GM12878 (cell line): ENCODE measurements around the gene N4BP2L1. TPM values are rescaled to one million over a fixed set of nuclear protein-coding genes. Genes with fewer than 3 reads are reported as not detected.

Experiments
- ATAC-seq: fragments of 200-7000 bp; cut with Tn5 transposase; 3 replicates; pipeline ENCODE4 v1.9.1; 2020; ENCODE audit warnings: mild to moderate bottlenecking, moderate library complexity
- BruUV-seq: library from RNA; stranded (reverse); fragments of 400-500 nt; replicated peaks from 2 replicates; lab custom pipeline; 2021; lab: Mats Ljungman, UMichigan
- CTCF ChIA-PET: fragments of 300-600 bp; sonication (Branson Sonifier 250); formaldehyde crosslinking; extraction: SDS; loops from one replicate; lab custom pipeline; 2021; ENCODE audit warnings: inconsistent platforms; lab: Yijun Ruan, JAX
- POLR2A ChIA-PET: fragments of 350-600 bp; formaldehyde crosslinking; extraction: SDS; loops from one replicate; lab custom pipeline; 2021; ENCODE audit warnings: inconsistent platforms; lab: Charles Lee
- RAD21 ChIA-PET: fragments of 300-600 bp; sonication (Branson Sonifier 250); formaldehyde crosslinking; loops from one replicate; lab custom pipeline; 2023; ENCODE audit warnings: antibody characterized with exemption; ENCODE audit not compliant: unreplicated experiment; lab: Charles Lee
- SMC1A ChIA-PET: fragments of 300-600 bp; sonication (Branson Sonifier 250); formaldehyde crosslinking; loops from one replicate; lab custom pipeline; 2023; ENCODE audit not compliant: unreplicated experiment, uncharacterized antibody; lab: Charles Lee
- DNase-seq: peaks from one replicate; pipeline ENCODE4 v3.0.0-alpha.2; 2011; ENCODE audit warnings: low read depth, low spot score
- FAIRE-seq: peaks from 3 replicates; lab custom pipeline; 2011; peaks lifted over from hg19 to GRCh38; lab: Jason Lieb, UNC
- H2AFZ ChIP-seq: 2 replicates; pipeline ENCODE4 v1.6.0; 2011; ENCODE audit warnings: low read depth, low read length, control low read depth; ENCODE audit not compliant: control insufficient read depth
- H3K27ac ChIP-seq: 2 replicates; pipeline ENCODE4 v1.5.1; 2011; ENCODE audit warnings: control low read depth; ENCODE audit not compliant: control insufficient read depth, insufficient read depth
- H3K27me3 ChIP-seq, 2 experiments: replicated peaks in 1 of 2; 2 replicates each; pipeline versions ENCODE4 v1.6.0 to v1.6.1; 2011; ENCODE audit warnings: low read length in 1 of 2; ENCODE audit not compliant: control insufficient read depth in 2 of 2, insufficient read depth in 2 of 2
- H3K36me3 ChIP-seq, 2 experiments: 2 replicates each; pipeline ENCODE4 v1.5.1; 2011; ENCODE audit warnings: low read length in 1 of 2; ENCODE audit not compliant: control insufficient read depth in 2 of 2, insufficient read depth in 2 of 2
- H3K4me1 ChIP-seq: 2 replicates; pipeline ENCODE4 v1.6.1; 2011; ENCODE audit warnings: mild to moderate bottlenecking, low read length, moderate library complexity, mixed read lengths; ENCODE audit not compliant: control insufficient read depth, insufficient read depth
- H3K4me2 ChIP-seq: 2 replicates; pipeline ENCODE4 v1.6.0; 2011; ENCODE audit warnings: control low read depth; ENCODE audit not compliant: control insufficient read depth, insufficient read depth
- H3K4me3 ChIP-seq: fragments of 200-600 bp; sonication (generic); 2 replicates; pipeline ENCODE4 v1.5.1; 2016
- H3K79me2 ChIP-seq: 2 replicates; pipeline ENCODE4 v1.6.0; 2011; ENCODE audit warnings: low read length; ENCODE audit not compliant: control insufficient read depth, insufficient read depth
- H3K9ac ChIP-seq: 2 replicates; pipeline ENCODE4 v1.8.0; 2011; ENCODE audit warnings: low read length, control low read depth, mixed read lengths; ENCODE audit not compliant: control insufficient read depth, insufficient read depth
- H3K9me3 ChIP-seq: replicated peaks from 3 replicates; pipeline ENCODE4 v1.5.1; 2011; ENCODE audit warnings: mild to moderate bottlenecking, low read length; ENCODE audit not compliant: control insufficient read depth, insufficient read depth
- H4K20me1 ChIP-seq: 2 replicates; pipeline ENCODE4 v1.6.0; 2011; ENCODE audit not compliant: control insufficient read depth, insufficient read depth
- PAX5 ChIP-seq: IDR thresholded peaks from 2 replicates; pipeline ENCODE4 v1.6.1; 2011; ENCODE audit warnings: low read depth, low read length, borderline replicate concordance
- PML ChIP-seq: IDR thresholded peaks from 2 replicates; pipeline ENCODE4 v1.6.1; 2012; ENCODE audit warnings: low read length, inconsistent platforms
- POLR2AphosphoS2 ChIP-seq: IDR thresholded peaks from 2 replicates; pipeline ENCODE4 v1.6.1; 2011; ENCODE audit warnings: low read depth, mild to moderate bottlenecking, low read length, improper control_type of control experiment, moderate library complexity
- SPI1 ChIP-seq: IDR thresholded peaks from 2 replicates; pipeline ENCODE4 v1.6.1; 2011; ENCODE audit warnings: low read depth, mild to moderate bottlenecking, low read length, moderate library complexity, borderline replicate concordance; ENCODE audit not compliant: insufficient read depth
- SREBF2 ChIP-seq: IDR thresholded peaks from 2 replicates; pipeline ENCODE4 v1.6.1; 2012; ENCODE audit warnings: mild to moderate bottlenecking, low read length
- STAT3 ChIP-seq: IDR thresholded peaks from 2 replicates; pipeline ENCODE4 v1.6.1; 2011; ENCODE audit warnings: low read depth, low read length, improper control_type of control experiment
- WGBS: methylation state at CpG from one replicate; pipeline ENCODE4 v1.1.6; 2016; ENCODE audit warnings: low lambda C conversion rate; ENCODE audit not compliant: insufficient replicate concordance, insufficient coverage; ENCODE audit errors: missing lambda C conversion rate; 5-methylcytosine and 5-hydroxymethylcytosine counted together
- in situ Hi-C: fragments of 300-500 bp; cut with MboI; formaldehyde crosslinking; loops from 9 replicates; pipeline ENCODE4 v1.14.3; 2018; ENCODE audit warnings: mixed read lengths
- intact Hi-C: fragments of 100-400 bp; cut with micrococcal nuclease; formaldehyde crosslinking; loops from one replicate; pipeline ENCODE4 v1.14.2; 2022; ENCODE audit not compliant: unreplicated experiment
- polyA plus RNA-seq, 11 experiments: library from polyadenylated mRNA; depleted of rRNA in 4 of 11; unstranded in 6 of 11; stranded (reverse) in 5 of 11; fragments of >200 nt; fragmentation: Nextera tagmentation in 4 of 11; fragmentation: Illumina TruSeq in 1 of 11; extraction: Ambion mirVana in 4 of 11; extraction: Trizol in 1 of 11; gene quantifications; 1 replicate in 1 of 11; 2 replicates in 10 of 11; pipeline versions ENCODE4 v1.2.1 to v1.2.3, GENCODE V29; 2011 to 2016; ENCODE audit warnings: inconsistent platforms in 2 of 11, missing spikeins in 2 of 11, low read depth in 1 of 11
- total RNA-seq, 4 experiments: library from RNA; depleted of rRNA in 3 of 4; stranded (reverse); fragments of >200 nt in 3 of 4; fragmentation: Illumina TruSeq in 1 of 4; extraction: Trizol in 1 of 4; gene quantifications; 2 replicates each; pipeline versions ENCODE4 v1.2.1 to v1.2.3, GENCODE V29; 2013 to 2021
- TF ChIP-seq, protein P1 (sequence below): fragments of 450-650 bp; IDR thresholded peaks from 2 replicates; pipeline ENCODE4 v1.6.1; 2017; ENCODE audit warnings: mild to moderate bottlenecking, moderate library complexity
- TF ChIP-seq, protein P2 (sequence below): IDR thresholded peaks from 2 replicates; pipeline ENCODE4 v1.6.1; 2012; ENCODE audit warnings: low read depth, low read length, improper control_type of control experiment
- TF ChIP-seq, protein P3 (sequence below): fragments of 450-650 bp; IDR thresholded peaks from 2 replicates; pipeline ENCODE4 v1.6.1; 2016; ENCODE audit warnings: mild to moderate bottlenecking

The N4BP2L1 gene
- total and polyA plus RNA-seq, 10 of the 15 experiments (the other 5 are each of a cell fraction or from before 2014, with no cell fraction given) = 3.3 to 42.5 (median 16.2) TPM

DNA sequence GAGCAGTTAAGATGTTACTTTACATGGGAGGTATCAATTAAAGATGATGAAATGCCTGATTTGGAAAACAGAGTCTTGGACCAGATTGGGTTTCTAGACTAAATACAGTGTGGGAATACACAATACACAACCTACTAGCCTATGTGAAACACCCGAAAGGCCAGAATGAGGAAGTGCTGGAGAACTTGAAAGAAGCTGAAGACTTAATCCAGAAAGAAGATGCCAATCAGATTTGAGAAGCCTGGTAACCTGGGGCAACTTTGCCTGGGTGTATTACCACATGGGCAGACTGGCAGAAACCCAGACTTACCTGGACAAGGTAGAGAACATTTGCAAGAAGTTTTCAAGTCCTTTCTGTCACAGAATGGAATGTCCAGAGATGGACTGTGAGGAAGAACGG is 43.2 kb downstream of the N4BP2L1 start:
- Histone ChIP-seq H3K9me3 (no peaks in the 10 kb centered on the region), H3K4me1 (no peaks in the 10 kb centered on the region), H4K20me1 (no peaks in the 10 kb centered on the region), H3K36me3 (peaks cover 3 to 15% of the 10 kb centered on the region in 2 experiments), H3K4me3 (no peak overlapping the region), H3K27me3 (no peaks in the 10 kb centered on the region), H3K4me2 (no peak overlapping the region), H2AFZ (no peak overlapping the region), H3K9ac (no peak overlapping the region)
- 50% methylated on average over 2 of the region's 2 CpGs for WGBS
- intact Hi-C loops (no loop called here), in situ Hi-C loops (no loop called here)
- ChIA-PET CTCF (interaction anchor here (0.9 kb wide), 1 partner anchor 43 kb away, joined by 3 read pairs; the partner anchor contains the start of gene N4BP2L1), POLR2A (no interaction called here), RAD21 (interaction anchor here (1.2 kb wide), 1 partner anchor 58 kb away, joined by 5 read pairs; no protein-coding TSS in a partner anchor), SMC1A (interaction anchor here (1.1 to 1.7 kb wide), 5 partner anchors 12 to 197 kb away, joined by 3 to 7 read pairs (median 5); partner anchors contain the start of gene N4BP2L1)
- DNase-seq (no peak), ATAC-seq (peak; percentile 38; the same call in 2 of the 3 replicates)
- no peak for TF ChIP-seq POLR2AphosphoS2
- no peak for TF ChIP-seq STAT3
- no peak for TF ChIP-seq PAX5
- TF ChIP-seq, protein P1, sequence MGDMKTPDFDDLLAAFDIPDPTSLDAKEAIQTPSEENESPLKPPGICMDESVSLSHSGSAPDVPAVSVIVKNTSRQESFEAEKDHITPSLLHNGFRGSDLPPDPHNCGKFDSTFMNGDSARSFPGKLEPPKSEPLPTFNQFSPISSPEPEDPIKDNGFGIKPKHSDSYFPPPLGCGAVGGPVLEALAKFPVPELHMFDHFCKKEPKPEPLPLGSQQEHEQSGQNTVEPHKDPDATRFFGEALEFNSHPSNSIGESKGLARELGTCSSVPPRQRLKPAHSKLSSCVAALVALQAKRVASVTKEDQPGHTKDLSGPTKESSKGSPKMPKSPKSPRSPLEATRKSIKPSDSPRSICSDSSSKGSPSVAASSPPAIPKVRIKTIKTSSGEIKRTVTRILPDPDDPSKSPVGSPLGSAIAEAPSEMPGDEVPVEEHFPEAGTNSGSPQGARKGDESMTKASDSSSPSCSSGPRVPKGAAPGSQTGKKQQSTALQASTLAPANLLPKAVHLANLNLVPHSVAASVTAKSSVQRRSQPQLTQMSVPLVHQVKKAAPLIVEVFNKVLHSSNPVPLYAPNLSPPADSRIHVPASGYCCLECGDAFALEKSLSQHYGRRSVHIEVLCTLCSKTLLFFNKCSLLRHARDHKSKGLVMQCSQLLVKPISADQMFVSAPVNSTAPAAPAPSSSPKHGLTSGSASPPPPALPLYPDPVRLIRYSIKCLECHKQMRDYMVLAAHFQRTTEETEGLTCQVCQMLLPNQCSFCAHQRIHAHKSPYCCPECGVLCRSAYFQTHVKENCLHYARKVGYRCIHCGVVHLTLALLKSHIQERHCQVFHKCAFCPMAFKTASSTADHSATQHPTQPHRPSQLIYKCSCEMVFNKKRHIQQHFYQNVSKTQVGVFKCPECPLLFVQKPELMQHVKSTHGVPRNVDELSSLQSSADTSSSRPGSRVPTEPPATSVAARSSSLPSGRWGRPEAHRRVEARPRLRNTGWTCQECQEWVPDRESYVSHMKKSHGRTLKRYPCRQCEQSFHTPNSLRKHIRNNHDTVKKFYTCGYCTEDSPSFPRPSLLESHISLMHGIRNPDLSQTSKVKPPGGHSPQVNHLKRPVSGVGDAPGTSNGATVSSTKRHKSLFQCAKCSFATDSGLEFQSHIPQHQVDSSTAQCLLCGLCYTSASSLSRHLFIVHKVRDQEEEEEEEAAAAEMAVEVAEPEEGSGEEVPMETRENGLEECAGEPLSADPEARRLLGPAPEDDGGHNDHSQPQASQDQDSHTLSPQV = no peak
- TF ChIP-seq, protein P2, sequence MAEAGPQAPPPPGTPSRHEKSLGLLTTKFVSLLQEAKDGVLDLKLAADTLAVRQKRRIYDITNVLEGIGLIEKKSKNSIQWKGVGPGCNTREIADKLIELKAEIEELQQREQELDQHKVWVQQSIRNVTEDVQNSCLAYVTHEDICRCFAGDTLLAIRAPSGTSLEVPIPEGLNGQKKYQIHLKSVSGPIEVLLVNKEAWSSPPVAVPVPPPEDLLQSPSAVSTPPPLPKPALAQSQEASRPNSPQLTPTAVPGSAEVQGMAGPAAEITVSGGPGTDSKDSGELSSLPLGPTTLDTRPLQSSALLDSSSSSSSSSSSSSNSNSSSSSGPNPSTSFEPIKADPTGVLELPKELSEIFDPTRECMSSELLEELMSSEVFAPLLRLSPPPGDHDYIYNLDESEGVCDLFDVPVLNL = no peak
- TF ChIP-seq, protein P3, sequence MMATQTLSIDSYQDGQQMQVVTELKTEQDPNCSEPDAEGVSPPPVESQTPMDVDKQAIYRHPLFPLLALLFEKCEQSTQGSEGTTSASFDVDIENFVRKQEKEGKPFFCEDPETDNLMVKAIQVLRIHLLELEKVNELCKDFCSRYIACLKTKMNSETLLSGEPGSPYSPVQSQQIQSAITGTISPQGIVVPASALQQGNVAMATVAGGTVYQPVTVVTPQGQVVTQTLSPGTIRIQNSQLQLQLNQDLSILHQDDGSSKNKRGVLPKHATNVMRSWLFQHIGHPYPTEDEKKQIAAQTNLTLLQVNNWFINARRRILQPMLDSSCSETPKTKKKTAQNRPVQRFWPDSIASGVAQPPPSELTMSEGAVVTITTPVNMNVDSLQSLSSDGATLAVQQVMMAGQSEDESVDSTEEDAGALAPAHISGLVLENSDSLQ = peak; percentile 18; the same call in 1 of the 2 replicates
- TF ChIP-seq SREBF2 = no peak
- peak; percentile 93 for TF ChIP-seq SPI1
- no peak for TF ChIP-seq PML
- TF ChIP-seq, all 136 proteins: peak for 2
- no peak for FAIRE-seq
- BruUV-seq = no TSS peak
- H3K27ac ChIP-seq = no peak overlapping the region
- H3K79me2 ChIP-seq = no peaks in the 10 kb centered on the region
